Right ventricle myocardium superior (tissue), 1 donor: ENCODE data around the gene PCDHB6. TPM values are rescaled to one million over a fixed set of nuclear protein-coding genes. Genes with fewer than 3 reads are reported as not detected.
"Not testable (repeated sequence)": the region's sequence is repeated elsewhere in the genome, so short reads cannot be mapped to it uniquely, and the experiment has no call there.

Source experiments
- ATAC-seq: fragments of 200-7000 bp; cut with Tn5 transposase; one replicate; pipeline ENCODE4 v1.9.1; 2020; ENCODE audit warnings: mild to moderate bottlenecking; ENCODE audit not compliant: poor library complexity
- DNase-seq: peaks from one replicate; pipeline ENCODE4 v3.0.0-alpha.2; 2020
- intact Hi-C: fragments of 100-400 bp; cut with DNase I; formaldehyde crosslinking; loops from one replicate; pipeline ENCODE4 v1.11.2; 2022
- total RNA-seq: library from RNA; stranded (reverse); fragmentation: NEBNext Ultra II Directional; extraction: Animal tissue kit (Norgen Biotek cat#: 25700); gene quantifications from one replicate; pipeline ENCODE4 v1.2.1, GENCODE V29; 2021
- donor health status: DM: no; HTN: yes; CAD: no; lungs with severe emphysema.

PCDHB6 gene
- total RNA-seq, 1 donor from 2014 or later: 0.35 TPM

GRCh38 chr5:141155540-141156374 lies 5.9 kb downstream of the PCDHB6 start:
- ATAC-seq (no peak), DNase-seq (no peak)
- intact Hi-C loops: no loop called here

DNA sequence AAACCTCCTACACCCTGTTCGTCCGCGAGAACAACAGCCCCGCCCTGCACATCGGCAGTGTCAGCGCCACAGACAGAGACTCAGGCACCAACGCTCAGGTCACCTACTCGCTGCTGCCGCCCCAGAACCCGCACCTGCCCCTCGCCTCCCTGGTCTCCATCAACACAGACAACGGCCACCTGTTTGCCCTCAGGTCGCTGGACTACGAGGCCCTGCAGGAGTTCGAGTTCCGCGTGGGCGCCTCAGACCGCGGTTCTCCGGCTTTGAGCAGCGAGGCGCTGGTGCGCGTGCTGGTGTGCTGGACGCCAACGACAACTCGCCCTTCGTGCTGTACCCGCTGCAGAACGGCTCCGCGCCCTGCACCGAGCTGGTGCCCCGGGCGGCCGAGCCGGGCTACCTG lies 7.5 kb downstream of the PCDHB6 start:
- intact Hi-C loops, DNase-seq, ATAC-seq: not testable (repeated sequence)

DNA sequence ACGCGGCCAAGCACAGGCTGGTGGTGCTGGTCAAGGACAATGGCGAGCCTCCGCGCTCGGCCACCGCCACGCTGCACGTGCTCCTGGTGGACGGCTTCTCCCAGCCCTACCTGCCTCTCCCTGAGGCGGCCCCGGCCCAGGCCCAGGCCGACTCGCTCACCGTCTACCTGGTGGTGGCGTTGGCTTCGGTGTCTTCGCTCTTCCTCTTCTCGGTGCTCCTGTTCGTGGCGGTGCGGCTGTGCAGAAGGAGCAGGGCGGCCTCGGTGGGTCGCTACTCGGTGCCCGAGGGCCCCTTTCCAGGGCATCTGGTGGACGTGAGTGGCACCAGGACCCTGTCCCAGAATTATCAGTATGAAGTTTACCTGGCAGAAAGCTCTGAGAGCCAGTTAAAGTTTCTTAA lies 8.0 kb downstream of the PCDHB6 start:
- intact Hi-C loops, DNase-seq, ATAC-seq: not testable (repeated sequence)

- intact Hi-C loops: no loop called here
- DNase-seq (no peak), ATAC-seq (no peak)
Measured at GRCh38 chr5:141172381-141173204, 22.7 kb downstream of the PCDHB6 start, which contains the start of gene PCDHB7. TSS of gene PCDHB7 (plus strand) at chr5:141172644. CDS start at chr5:141172836, 192 bp downstream.

GRCh38 chr5:141174291-141175104 lies 24.6 kb downstream of the PCDHB6 start:
- intact Hi-C loops, ATAC-seq: not testable (repeated sequence)
- peak; percentile 32 for DNase-seq

GRCh38 chr5:141175933-141176332 lies 26.1 kb downstream of the PCDHB6 start:
- intact Hi-C loops: no loop called here
- ATAC-seq (no peak), DNase-seq (no peak)

DNA sequence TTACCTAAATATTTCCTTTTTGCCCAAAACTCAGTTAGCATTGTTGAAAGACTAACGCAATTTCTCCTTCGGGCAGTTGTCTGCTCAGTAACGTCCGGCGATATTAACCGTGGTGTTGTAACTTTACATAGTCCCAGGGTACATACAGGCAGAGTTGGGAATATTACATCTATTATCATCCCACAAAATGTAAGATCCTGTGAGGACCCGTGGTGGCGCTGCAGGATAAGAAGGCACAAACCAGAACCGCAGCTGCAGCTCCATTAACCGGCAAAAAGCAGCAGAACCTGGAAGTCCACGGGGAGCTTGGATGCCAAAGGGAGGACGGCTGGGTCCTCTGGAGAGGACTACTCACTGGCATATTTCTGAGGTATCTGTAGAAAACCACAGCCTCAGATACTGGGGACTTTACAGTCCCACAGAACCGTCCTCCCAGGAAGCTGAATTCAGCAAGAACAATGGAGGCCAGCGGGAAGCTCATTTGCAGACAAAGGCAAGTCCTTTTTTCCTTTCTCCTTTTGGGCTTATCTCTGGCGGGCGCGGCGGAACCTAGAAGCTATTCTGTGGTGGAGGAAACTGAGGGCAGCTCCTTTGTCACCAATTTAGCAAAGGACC lies 27.8 kb downstream of the PCDHB6 start, which contains the start of gene PCDHB8:
Gene PCDHB8 (plus strand): TSS at position 214 of the 615 bp plus-strand sequence. CDS start 245 bp downstream, at position 459.
- intact Hi-C loops: not testable (repeated sequence)
- DNase-seq (peak; percentile 39), ATAC-seq (peak; percentile 86)

DNA sequence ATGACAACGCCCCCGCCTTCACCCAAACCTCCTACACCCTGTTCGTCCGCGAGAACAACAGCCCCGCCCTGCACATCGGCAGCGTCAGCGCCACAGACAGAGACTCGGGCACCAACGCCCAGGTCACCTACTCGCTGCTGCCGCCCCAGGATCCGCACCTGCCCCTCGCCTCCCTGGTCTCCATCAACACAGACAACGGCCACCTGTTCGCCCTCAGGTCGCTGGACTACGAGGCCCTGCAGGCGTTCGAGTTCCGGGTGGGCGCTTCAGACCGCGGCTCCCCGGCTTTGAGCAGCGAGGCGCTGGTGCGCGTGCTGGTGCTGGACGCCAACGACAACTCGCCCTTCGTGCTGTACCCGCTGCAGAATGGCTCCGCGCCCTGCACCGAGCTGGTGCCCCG lies 29.5 kb downstream of the PCDHB6 start:
- ATAC-seq, DNase-seq, intact Hi-C loops: not testable (repeated sequence)

DNA sequence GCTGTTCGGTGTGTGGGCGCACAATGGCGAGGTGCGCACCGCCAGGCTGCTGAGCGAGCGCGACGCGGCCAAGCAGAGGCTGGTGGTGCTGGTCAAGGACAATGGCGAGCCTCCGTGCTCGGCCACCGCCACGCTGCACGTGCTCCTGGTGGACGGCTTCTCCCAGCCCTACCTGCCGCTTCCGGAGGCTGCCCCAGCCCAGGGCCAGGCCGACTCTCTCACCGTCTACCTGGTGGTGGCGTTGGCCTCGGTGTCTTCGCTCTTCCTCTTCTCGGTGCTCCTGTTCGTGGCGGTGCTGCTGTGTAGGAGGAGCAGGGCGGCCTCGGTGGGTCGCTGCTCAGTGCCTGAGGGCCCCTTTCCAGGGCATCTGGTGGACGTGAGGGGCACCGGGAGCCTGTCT lies 30.0 kb downstream of the PCDHB6 start:
- DNase-seq, ATAC-seq, intact Hi-C loops: not testable (repeated sequence)

DNA sequence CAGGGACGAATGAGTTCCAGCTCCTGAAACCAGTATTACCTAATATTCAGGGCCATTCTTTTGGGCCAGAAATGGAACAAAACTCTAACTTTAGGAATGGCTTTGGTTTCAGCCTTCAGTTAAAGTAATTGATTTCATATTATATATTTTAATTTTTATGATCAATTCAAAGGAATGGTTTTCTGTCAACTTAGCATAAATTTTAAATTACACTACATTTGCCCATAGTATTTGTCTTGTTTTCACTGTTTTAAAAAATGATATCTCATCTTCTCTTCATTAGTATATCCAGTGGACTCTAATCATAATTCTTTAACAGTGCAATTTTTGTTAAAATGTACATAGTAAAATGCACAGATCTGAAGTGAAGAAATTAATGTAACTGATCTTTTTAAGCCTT lies 30.5 kb downstream of the PCDHB6 start:
- ATAC-seq: no peak
- intact Hi-C loops: no loop called here
- no peak for DNase-seq

DNA sequence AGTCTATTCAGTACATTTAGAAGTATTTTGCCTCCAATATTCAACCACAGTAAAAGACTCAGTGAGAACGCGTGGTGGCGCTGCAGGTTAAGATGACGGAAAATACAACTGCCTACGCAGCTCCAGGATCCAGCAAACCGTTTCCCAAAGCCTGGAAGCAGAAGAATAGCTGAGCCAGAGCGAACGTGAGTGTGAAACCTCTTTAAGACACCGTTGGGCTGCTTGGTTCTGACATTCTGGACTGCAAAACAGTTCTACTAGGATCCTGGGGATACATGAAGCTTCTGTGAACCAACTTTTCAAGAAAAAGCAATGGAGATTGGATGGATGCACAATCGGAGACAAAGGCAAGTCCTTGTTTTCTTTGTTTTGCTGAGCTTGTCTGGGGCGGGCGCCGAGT lies 32.4 kb downstream of the PCDHB6 start, which contains the start of gene PCDHB16:
Gene PCDHB16 (plus strand): TSS at position 140 of the 400 bp plus-strand sequence. CDS start 173 bp downstream, at position 313.
- ATAC-seq (peak; percentile 63), DNase-seq (no peak)
- intact Hi-C loops: no loop called here

GRCh38 chr5:141184117-141184855 lies 34.4 kb downstream of the PCDHB6 start:
- intact Hi-C loops, DNase-seq, ATAC-seq: not testable (repeated sequence)

- ATAC-seq: no peak
- no peak for DNase-seq
- intact Hi-C loops: no loop called here
Measured at GRCh38 chr5:141186897-141187512, 37.1 kb downstream of the PCDHB6 start, which contains the start of gene PCDHB9. TSS of gene PCDHB9 (plus strand) at chr5:141187161. CDS start at chr5:141187319, 158 bp downstream.

DNA sequence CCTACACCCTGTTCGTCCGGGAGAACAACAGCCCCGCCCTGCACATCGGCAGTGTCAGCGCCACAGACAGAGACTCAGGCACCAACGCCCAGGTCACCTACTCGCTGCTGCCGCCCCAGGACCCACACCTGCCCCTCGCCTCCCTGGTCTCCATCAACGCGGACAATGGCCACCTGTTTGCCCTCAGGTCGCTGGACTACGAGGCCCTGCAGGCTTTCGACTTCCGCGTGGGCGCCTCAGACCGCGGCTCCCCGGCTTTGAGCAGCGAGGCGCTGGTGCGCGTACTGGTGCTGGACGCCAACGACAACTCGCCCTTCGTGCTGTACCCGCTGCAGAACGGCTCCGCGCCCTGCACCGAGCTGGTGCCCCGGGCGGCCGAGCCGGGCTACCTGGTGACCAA lies 38.8 kb downstream of the PCDHB6 start:
- DNase-seq, ATAC-seq, intact Hi-C loops: not testable (repeated sequence)

DNA sequence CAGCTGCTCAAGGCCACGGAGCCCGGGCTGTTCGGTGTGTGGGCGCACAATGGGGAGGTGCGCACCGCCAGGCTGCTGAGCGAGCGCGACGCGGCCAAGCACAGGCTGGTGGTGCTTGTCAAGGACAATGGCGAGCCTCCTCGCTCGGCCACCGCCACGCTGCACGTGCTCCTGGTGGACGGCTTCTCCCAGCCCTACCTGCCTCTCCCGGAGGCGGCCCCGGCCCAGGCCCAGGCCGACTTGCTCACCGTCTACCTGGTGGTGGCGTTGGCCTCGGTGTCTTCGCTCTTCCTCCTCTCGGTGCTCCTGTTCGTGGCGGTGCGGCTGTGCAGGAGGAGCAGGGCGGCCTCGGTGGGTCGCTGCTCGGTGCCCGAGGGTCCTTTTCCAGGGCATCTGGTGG lies 39.3 kb downstream of the PCDHB6 start:
- DNase-seq, intact Hi-C loops, ATAC-seq: not testable (repeated sequence)

GRCh38 chr5:141192110-141192725 lies 42.4 kb downstream of the PCDHB6 start, which contains the start of gene PCDHB10:
TSS of gene PCDHB10 (plus strand) at chr5:141192353. CDS start at chr5:141192553, 200 bp downstream.
- DNase-seq (no peak), ATAC-seq (no peak)
- intact Hi-C loops: no loop called here
